ENCODE results near the gene PSTPIP2. TPM values are rescaled to one million over a fixed set of nuclear protein-coding genes. Genes with fewer than 3 reads are reported as not detected.

The PSTPIP2 gene
- total RNA-seq, 4 donors from 2014 or later = 0.59 to 5.9 (median 3.2) TPM

DNA sequence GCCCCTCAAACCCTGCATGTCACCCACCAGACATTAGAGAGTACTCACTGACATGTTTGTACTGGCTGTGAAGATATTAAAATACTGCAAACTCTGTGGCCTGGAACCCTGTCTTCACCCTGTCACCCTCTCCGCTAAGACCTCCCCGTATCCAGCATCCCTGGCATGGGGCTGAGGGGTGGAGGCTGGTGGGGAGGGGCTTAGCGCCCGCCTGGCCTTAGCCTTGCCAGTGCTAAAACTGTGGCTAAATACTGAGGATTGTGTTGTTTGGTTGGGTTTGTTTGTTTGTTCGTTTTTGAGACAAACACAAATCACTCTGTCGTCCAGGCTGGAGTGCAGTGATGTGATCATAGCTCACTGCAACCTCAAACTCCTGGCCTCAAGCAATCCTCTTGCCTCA is 1.8 kb downstream of the PSTPIP2 start:
- no peak overlapping the region for H3K4me3 ChIP-seq
- H3K27me3 ChIP-seq = no peaks in the 10 kb centered on the region
- no peak for TF ChIP-seq POLR2A (IDR thresholded peaks at IDR 0.05)
- TF ChIP-seq, protein P1, sequence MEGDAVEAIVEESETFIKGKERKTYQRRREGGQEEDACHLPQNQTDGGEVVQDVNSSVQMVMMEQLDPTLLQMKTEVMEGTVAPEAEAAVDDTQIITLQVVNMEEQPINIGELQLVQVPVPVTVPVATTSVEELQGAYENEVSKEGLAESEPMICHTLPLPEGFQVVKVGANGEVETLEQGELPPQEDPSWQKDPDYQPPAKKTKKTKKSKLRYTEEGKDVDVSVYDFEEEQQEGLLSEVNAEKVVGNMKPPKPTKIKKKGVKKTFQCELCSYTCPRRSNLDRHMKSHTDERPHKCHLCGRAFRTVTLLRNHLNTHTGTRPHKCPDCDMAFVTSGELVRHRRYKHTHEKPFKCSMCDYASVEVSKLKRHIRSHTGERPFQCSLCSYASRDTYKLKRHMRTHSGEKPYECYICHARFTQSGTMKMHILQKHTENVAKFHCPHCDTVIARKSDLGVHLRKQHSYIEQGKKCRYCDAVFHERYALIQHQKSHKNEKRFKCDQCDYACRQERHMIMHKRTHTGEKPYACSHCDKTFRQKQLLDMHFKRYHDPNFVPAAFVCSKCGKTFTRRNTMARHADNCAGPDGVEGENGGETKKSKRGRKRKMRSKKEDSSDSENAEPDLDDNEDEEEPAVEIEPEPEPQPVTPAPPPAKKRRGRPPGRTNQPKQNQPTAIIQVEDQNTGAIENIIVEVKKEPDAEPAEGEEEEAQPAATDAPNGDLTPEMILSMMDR (IDR thresholded peaks at IDR 0.05) = no peak
- H3K27ac ChIP-seq = no peak overlapping the region
- no peaks in the 10 kb centered on the region for H3K36me3 ChIP-seq
- no peak for DNase-seq
- no peaks in the 10 kb centered on the region for H3K9me3 ChIP-seq
- intact Hi-C loops (cut with DNase I; ENCODE audit: low total_unique reads) = loop anchor here (10.0 kb wide), 1 partner anchor 395 kb away; no protein-coding TSS in a partner anchor
- peaks cover 6 to 10% of the 10 kb centered on the region in 2 donors for H3K4me1 ChIP-seq

DNA sequence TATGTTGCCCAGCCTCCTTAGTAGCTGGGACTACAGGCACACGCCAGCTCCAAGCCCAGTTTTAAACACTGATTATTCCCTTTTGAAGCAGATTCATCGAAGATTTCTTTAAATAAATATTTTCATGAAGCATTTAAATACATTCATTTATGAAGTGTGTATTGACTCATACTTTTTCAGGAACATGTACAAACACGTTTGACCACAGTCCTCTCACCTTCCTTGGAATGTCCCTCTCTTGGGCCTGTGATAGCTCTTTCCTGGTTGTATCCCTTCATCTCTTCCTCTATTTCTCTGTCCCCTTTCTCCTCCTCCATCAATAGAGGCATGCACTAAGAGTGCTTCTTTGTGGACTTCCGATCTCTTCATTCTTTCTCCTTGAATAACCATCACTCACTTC is 2.5 kb downstream of the PSTPIP2 start:
- no peak for TF ChIP-seq POLR2A (IDR thresholded peaks at IDR 0.05)
- no peak for DNase-seq
- intact Hi-C loops (cut with DNase I; ENCODE audit: low total_unique reads) = no loop called here
- no peaks in the 10 kb centered on the region for H3K36me3 ChIP-seq
- H3K9me3 ChIP-seq = no peaks in the 10 kb centered on the region
- H3K4me1 ChIP-seq = peaks cover 6 to 10% of the 10 kb centered on the region in 2 donors
- no peaks in the 10 kb centered on the region for H3K27me3 ChIP-seq
- H3K27ac ChIP-seq = no peak overlapping the region
- H3K4me3 ChIP-seq = no peak overlapping the region

DNA sequence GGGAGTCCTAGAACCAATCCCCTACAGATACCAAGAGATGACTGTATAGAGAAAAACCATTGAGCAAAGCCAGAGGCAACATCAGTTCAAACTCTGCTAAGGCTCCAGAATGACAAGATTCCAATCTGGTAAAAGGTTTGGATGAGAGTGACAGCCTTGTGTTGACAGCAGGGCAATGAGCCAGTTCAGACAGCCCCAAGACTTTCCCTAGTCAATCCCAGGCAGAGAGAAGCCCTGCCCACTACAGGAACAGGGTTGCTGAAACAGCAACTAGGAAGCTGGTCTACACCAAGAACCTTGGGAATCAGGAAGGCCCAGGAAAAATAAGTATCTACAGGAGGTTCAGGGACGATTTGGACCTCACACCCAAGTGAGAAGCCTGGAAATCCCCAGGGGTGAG is 3.3 kb downstream of the PSTPIP2 start:
- Histone ChIP-seq H3K27ac (no peak overlapping the region), H3K4me3 (no peak overlapping the region), H3K9me3 (no peaks in the 10 kb centered on the region), H3K36me3 (no peaks in the 10 kb centered on the region), H3K4me1 (peaks cover 6 to 10% of the 10 kb centered on the region in 2 donors), H3K27me3 (no peaks in the 10 kb centered on the region)
- DNase-seq = no peak
- intact Hi-C loops (cut with DNase I; ENCODE audit: low total_unique reads) = no loop called here
- TF ChIP-seq, protein P1 (IDR thresholded peaks at IDR 0.05) = no peak
- no peak for TF ChIP-seq POLR2A (IDR thresholded peaks at IDR 0.05)

DNA sequence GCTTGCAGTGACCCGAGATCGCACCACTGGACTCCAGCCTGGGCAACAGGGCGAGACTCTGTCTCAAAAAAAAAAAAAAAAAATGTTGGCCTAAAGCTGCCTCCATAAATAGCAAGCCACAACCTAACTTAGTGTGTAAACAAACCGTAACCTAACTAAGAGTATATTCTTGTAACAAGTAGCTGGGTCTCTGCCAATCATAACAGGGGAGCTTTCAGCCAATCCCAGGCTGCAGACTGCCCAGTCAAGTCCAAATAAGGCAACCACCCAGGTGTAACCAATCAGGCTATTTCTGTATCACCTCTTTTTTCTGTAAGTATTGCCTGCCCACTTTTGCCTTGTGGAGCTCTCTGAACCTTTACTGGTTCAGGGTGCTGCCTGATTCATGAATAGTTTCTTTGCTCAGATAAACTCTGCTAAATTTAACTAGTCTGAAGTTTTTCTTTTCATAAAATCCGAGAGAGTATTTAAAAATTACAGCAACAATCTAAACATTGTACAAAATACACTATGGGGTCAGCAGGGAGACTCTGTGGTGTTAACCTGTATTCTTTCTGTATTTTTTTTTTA is 4.5 kb downstream of the PSTPIP2 start:
- Histone ChIP-seq H3K4me3 (no peak overlapping the region), H3K4me1 (peaks cover under 1 to 2% of the 10 kb centered on the region in 2 donors), H3K27ac (no peak overlapping the region), H3K27me3 (no peaks in the 10 kb centered on the region), H3K9me3 (no peaks in the 10 kb centered on the region), H3K36me3 (no peaks in the 10 kb centered on the region)
- TF ChIP-seq, protein P1 (IDR thresholded peaks at IDR 0.05) = no peak
- no peak for TF ChIP-seq POLR2A (IDR thresholded peaks at IDR 0.05)
- intact Hi-C loops (cut with DNase I; ENCODE audit: low total_unique reads) = no loop called here
- DNase-seq = no peak

DNA sequence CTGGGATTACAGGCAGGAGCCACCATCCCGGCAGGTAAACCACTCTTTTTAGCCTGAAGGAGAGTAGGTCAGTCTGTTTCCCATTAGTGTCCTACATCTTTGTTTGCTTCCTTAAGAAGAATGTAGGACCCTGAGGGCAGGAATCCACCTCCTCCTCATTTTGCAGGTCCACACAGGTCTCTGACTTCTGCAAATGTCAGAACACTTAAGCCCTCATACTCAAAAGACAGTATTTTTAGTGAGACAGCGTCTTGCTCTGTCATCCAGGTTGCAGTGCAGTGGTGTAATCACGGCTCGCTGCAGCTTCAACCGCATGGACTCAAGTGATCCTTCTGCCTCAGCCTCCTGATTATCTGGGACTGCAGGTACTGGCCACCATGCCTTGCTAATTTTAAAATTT is 9.3 kb downstream of the PSTPIP2 start:
- Histone ChIP-seq H3K4me1 (no peaks in the 10 kb centered on the region), H3K4me3 (no peak overlapping the region), H3K36me3 (no peaks in the 10 kb centered on the region), H3K9me3 (no peaks in the 10 kb centered on the region), H3K27ac (no peak overlapping the region), H3K27me3 (no peaks in the 10 kb centered on the region)
- DNase-seq = no peak
- no peak for TF ChIP-seq POLR2A (IDR thresholded peaks at IDR 0.05)
- TF ChIP-seq, protein P1 (IDR thresholded peaks at IDR 0.05) = no peak
- intact Hi-C loops (cut with DNase I; ENCODE audit: low total_unique reads) = no loop called here

DNA sequence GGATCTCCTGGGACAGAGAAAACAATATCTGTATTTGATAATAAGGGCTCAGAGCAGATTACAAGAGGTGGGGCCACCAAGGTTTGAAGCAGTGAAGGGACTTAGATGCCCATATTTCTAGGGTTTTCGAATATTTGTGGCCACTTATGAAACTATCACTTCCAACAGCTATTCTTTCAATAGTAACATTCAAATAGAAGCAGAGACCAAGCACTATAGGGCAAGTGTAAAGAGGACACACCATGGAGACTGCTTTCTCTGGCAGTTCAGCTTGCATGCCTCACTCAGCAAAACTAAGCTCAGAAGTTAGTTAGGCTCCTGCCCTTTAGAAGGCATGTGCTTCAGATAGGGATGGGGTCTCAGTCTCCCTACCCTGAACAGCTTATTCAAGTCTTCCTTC is 10.3 kb downstream of the PSTPIP2 start:
- DNase-seq = no peak
- no peaks in the 10 kb centered on the region for H3K27me3 ChIP-seq
- no peak overlapping the region for H3K4me3 ChIP-seq
- H3K9me3 ChIP-seq = no peaks in the 10 kb centered on the region
- H3K36me3 ChIP-seq = no peaks in the 10 kb centered on the region
- intact Hi-C loops (cut with DNase I; ENCODE audit: low total_unique reads) = no loop called here
- TF ChIP-seq POLR2A (IDR thresholded peaks at IDR 0.05) = no peak
- TF ChIP-seq, protein P1 (IDR thresholded peaks at IDR 0.05) = no peak
- no peak overlapping the region for H3K27ac ChIP-seq
- no peaks in the 10 kb centered on the region for H3K4me1 ChIP-seq

Data from uterus (tissue), 4 donors.